GM03348 (cell line): ENCODE results near the gene LGMN.
"Not testable (repeated sequence)": the region's sequence is repeated elsewhere in the genome, so short reads cannot be mapped to it uniquely, and the experiment has no call there.

Experiments
- DNase-seq: peaks from one replicate; pipeline ENCODE4 v3.0.0; 2012; ENCODE audit warnings: low spot score

The LGMN gene

GRCh38 chr14:92694807-92695206, 53.6 kb downstream of the LGMN start:
- DNase-seq: no peak

GRCh38 chr14:92693998-92694795, 54.2 kb downstream of the LGMN start:
- no peak for DNase-seq

- no peak for DNase-seq
Measured at GRCh38 chr14:92692822-92693226, 55.6 kb downstream of the LGMN start.

GRCh38 chr14:92690171-92691011, 58.0 kb downstream of the LGMN start:
- peak; percentile 41 for DNase-seq

GRCh38 chr14:92688434-92689375, 59.7 kb downstream of the LGMN start:
- no peak for DNase-seq

- DNase-seq: no peak
Measured at GRCh38 chr14:92687681-92688433, 60.6 kb downstream of the LGMN start.

- DNase-seq: peak; percentile 97
Measured at GRCh38 chr14:92686900-92687427, 61.5 kb downstream of the LGMN start.

- no peak for DNase-seq
Measured at GRCh38 chr14:92686411-92686899, 62.0 kb downstream of the LGMN start.

- no peak for DNase-seq
Measured at GRCh38 chr14:92685784-92686355, 62.6 kb downstream of the LGMN start.

GRCh38 chr14:92684801-92685560, 63.4 kb downstream of the LGMN start:
- DNase-seq: no peak

- DNase-seq: no peak
Measured at GRCh38 chr14:92683041-92683440, 65.4 kb downstream of the LGMN start.

- peak; percentile 90 for DNase-seq
Measured at GRCh38 chr14:92680781-92681650, 67.4 kb downstream of the LGMN start.

- DNase-seq: not testable (repeated sequence)
Measured at GRCh38 chr14:92680330-92680729, 68.1 kb downstream of the LGMN start.

- DNase-seq: no peak
Measured at GRCh38 chr14:92679246-92679645, 69.2 kb downstream of the LGMN start.

- DNase-seq: no peak
Measured at GRCh38 chr14:92678766-92679165, 69.7 kb downstream of the LGMN start.

- no peak for DNase-seq
Measured at GRCh38 chr14:92677955-92678354, 70.5 kb downstream of the LGMN start.

- DNase-seq: no peak
Measured at GRCh38 chr14:92677087-92677668, 71.2 kb downstream of the LGMN start.

GRCh38 chr14:92676403-92677086, 71.9 kb downstream of the LGMN start:
- DNase-seq: no peak
